Mesendoderm (in vitro differentiated cells): Measurements from ENCODE around the gene GOLGA1.
A peak's percentile ranks its signal among the peaks of the same experiment; 100 is the strongest.

Experiments
- DNase-seq: peaks from one replicate; pipeline ENCODE4 v3.0.0; 2013
- H2AK5ac ChIP-seq: 2 replicates; pipeline ENCODE4 v1.6.1; 2013; ENCODE audit warnings: low read length, inconsistent platforms
- H2BK120ac ChIP-seq: 2 replicates; pipeline ENCODE4 v1.6.1; 2013; ENCODE audit warnings: low read depth, mild to moderate bottlenecking, low read length, moderate library complexity, mixed read lengths
- H2BK15ac ChIP-seq: replicated peaks from 2 replicates; pipeline ENCODE4 v1.6.1; 2013; ENCODE audit warnings: low read depth, mild to moderate bottlenecking, moderate library complexity
- H2BK5ac ChIP-seq: 2 replicates; pipeline ENCODE4 v1.6.1; 2013; ENCODE audit warnings: low read length, inconsistent platforms
- H3K18ac ChIP-seq: 2 replicates; pipeline ENCODE4 v1.6.1; 2013; ENCODE audit warnings: mild to moderate bottlenecking, low read length, mixed read lengths
- H3K23ac ChIP-seq: one replicate; pipeline ENCODE4 v1.6.1; 2013; ENCODE audit warnings: low read length
- H3K27ac ChIP-seq: 2 replicates; pipeline ENCODE4 v1.5.1; 2013; ENCODE audit warnings: low read depth, mild to moderate bottlenecking, inconsistent platforms, low read length, moderate library complexity
- H3K27me3 ChIP-seq: 2 replicates; pipeline ENCODE4 v1.6.1; 2013; ENCODE audit warnings: low read length, control low read depth, mild to moderate bottlenecking, inconsistent platforms; ENCODE audit not compliant: insufficient read depth, poor library complexity
- H3K36me3 ChIP-seq: 2 replicates; pipeline ENCODE4 v1.6.1; 2013; ENCODE audit warnings: low read length, inconsistent platforms; ENCODE audit not compliant: control insufficient read depth, insufficient read depth
- H3K4ac ChIP-seq: one replicate; pipeline ENCODE4 v1.6.1; 2013; ENCODE audit warnings: low read depth, mild to moderate bottlenecking, low read length, moderate library complexity
- H3K4me1 ChIP-seq: 2 replicates; pipeline ENCODE4 v1.6.1; 2013; ENCODE audit warnings: low read depth, low read length, inconsistent platforms; ENCODE audit not compliant: control insufficient read depth
- H3K4me2 ChIP-seq: 2 replicates; pipeline ENCODE4 v1.6.1; 2013; ENCODE audit warnings: low read length
- H3K4me3 ChIP-seq: 2 replicates; pipeline ENCODE4 v1.5.1; 2013; ENCODE audit warnings: mild to moderate bottlenecking, low read length
- H3K56ac ChIP-seq: one replicate; pipeline ENCODE4 v1.6.1; 2013; ENCODE audit warnings: low read length
- H3K79me1 ChIP-seq: 2 replicates; pipeline ENCODE4 v1.6.1; 2013; ENCODE audit warnings: low read length, inconsistent platforms
- H3K79me2 ChIP-seq: 2 replicates; pipeline ENCODE4 v1.6.1; 2013; ENCODE audit warnings: mild to moderate bottlenecking, low read length; ENCODE audit not compliant: control insufficient read depth, insufficient read depth
- H3K9ac ChIP-seq: 2 replicates; pipeline ENCODE4 v1.6.1; 2013; ENCODE audit warnings: low read length, inconsistent platforms
- H4K5ac ChIP-seq: one replicate; pipeline ENCODE4 v1.6.1; 2013; ENCODE audit warnings: low read length
- H4K8ac ChIP-seq: one replicate; pipeline ENCODE4 v1.6.1; 2013; ENCODE audit warnings: low read depth, mild to moderate bottlenecking, control low read depth, low read length, moderate library complexity
- WGBS: extraction: QIAGEN DNeasy Blood & Tissue Kit; methylation state at CpG from one replicate; pipeline ENCODE4 v1.1.7; 2013; ENCODE audit warnings: low lambda C conversion rate, missing lambda C conversion rate; ENCODE audit not compliant: insufficient coverage; ENCODE audit errors: extremely low coverage; 5-methylcytosine and 5-hydroxymethylcytosine counted together

The GOLGA1 gene

GRCh38 chr9:124859803-124860581 is 80.9 kb downstream of the GOLGA1 start:
- peaks cover 32% of the 10 kb centered on the region for H3K36me3 ChIP-seq

GRCh38 chr9:124858330-124859046 is 82.4 kb downstream of the GOLGA1 start:
- Histone ChIP-seq H4K8ac (no peak overlapping the region), H4K5ac (no peak overlapping the region), H3K4ac (no peak overlapping the region), H3K79me2 (peaks cover 34% of the 10 kb centered on the region), H3K79me1 (peaks cover 18% of the 10 kb centered on the region), H2AK5ac (no peak overlapping the region), H3K56ac (peak overlapping the region; percentile 50), H3K23ac (no peak overlapping the region), H3K4me1 (peaks cover 4% of the 10 kb centered on the region), H3K18ac (no peak overlapping the region), H2BK120ac (no peak overlapping the region), H3K36me3 (peaks cover 32% of the 10 kb centered on the region), H3K9ac (no peak overlapping the region), H3K4me3 (no peak overlapping the region), H3K4me2 (no peak overlapping the region), H2BK15ac (no peak overlapping the region), H2BK5ac (no peak overlapping the region), H3K27ac (no peak overlapping the region), H3K27me3 (no peaks in the 10 kb centered on the region)
- DNase-seq: no peak
- WGBS: no CpG with 5 or more reads among the region's 9 CpGs

More at GRCh38 chr9:124859803-124860581, 80.9 kb downstream of the GOLGA1 start:
- peaks cover 18% of the 10 kb centered on the region for H3K79me1 ChIP-seq
- no peak overlapping the region for H4K5ac ChIP-seq
- no peak overlapping the region for H2BK5ac ChIP-seq
- peak overlapping the region; percentile 99 for H3K4me2 ChIP-seq
- no peak overlapping the region for H3K27ac ChIP-seq
- H2AK5ac ChIP-seq: no peak overlapping the region
- WGBS: no CpG with 5 or more reads among the region's 10 CpGs
- no peak overlapping the region for H4K8ac ChIP-seq
- peak overlapping the region; percentile 98 for H3K9ac ChIP-seq
- no peak overlapping the region for H2BK15ac ChIP-seq
- H3K79me2 ChIP-seq: peaks cover 34% of the 10 kb centered on the region
- H3K23ac ChIP-seq: peak overlapping the region; percentile 35
- H3K27me3 ChIP-seq: no peaks in the 10 kb centered on the region
- H3K4ac ChIP-seq: no peak overlapping the region
- no peak for DNase-seq
- peak overlapping the region; percentile 98 for H3K56ac ChIP-seq
- H3K18ac ChIP-seq: no peak overlapping the region
- no peak overlapping the region for H2BK120ac ChIP-seq
- peaks cover 4% of the 10 kb centered on the region for H3K4me1 ChIP-seq
- H3K4me3 ChIP-seq: peak overlapping the region; percentile 95

GRCh38 chr9:124857533-124858162 is 83.2 kb downstream of the GOLGA1 start:
- Histone ChIP-seq H3K79me2 (peaks cover 34% of the 10 kb centered on the region), H3K56ac (no peak overlapping the region), H2AK5ac (no peak overlapping the region), H2BK5ac (no peak overlapping the region), H3K4me1 (peaks cover 4% of the 10 kb centered on the region), H3K36me3 (peaks cover 32% of the 10 kb centered on the region), H3K4me3 (no peak overlapping the region), H3K4ac (no peak overlapping the region), H4K5ac (no peak overlapping the region), H3K18ac (no peak overlapping the region), H4K8ac (no peak overlapping the region), H3K27me3 (no peaks in the 10 kb centered on the region), H3K79me1 (peaks cover 18% of the 10 kb centered on the region), H3K27ac (no peak overlapping the region), H2BK15ac (no peak overlapping the region), H3K23ac (no peak overlapping the region), H2BK120ac (no peak overlapping the region), H3K4me2 (no peak overlapping the region), H3K9ac (no peak overlapping the region)
- WGBS: no CpG with 5 or more reads among the region's 24 CpGs
- no peak for DNase-seq

- DNase-seq: peak; percentile 84
- Histone ChIP-seq H3K18ac (no peak overlapping the region), H2BK5ac (no peak overlapping the region), H3K36me3 (peaks cover 32% of the 10 kb centered on the region), H2AK5ac (no peak overlapping the region), H3K79me2 (peaks cover 29% of the 10 kb centered on the region), H3K9ac (no peak overlapping the region), H3K23ac (no peak overlapping the region), H4K5ac (no peak overlapping the region), H4K8ac (no peak overlapping the region), H3K4me2 (no peak overlapping the region), H2BK120ac (no peak overlapping the region), H3K4me3 (no peak overlapping the region), H3K27me3 (no peaks in the 10 kb centered on the region), H3K4me1 (peaks cover 4% of the 10 kb centered on the region), H3K56ac (no peak overlapping the region), H3K27ac (no peak overlapping the region), H3K4ac (no peak overlapping the region), H2BK15ac (no peak overlapping the region), H3K79me1 (peaks cover 18% of the 10 kb centered on the region)
- no CpG with 5 or more reads among the region's 16 CpGs for WGBS
Measured at GRCh38 chr9:124855944-124856765, 84.7 kb downstream of the GOLGA1 start.

- Histone ChIP-seq H3K4ac (no peak overlapping the region), H3K4me1 (peaks cover 4% of the 10 kb centered on the region), H3K56ac (no peak overlapping the region), H3K23ac (no peak overlapping the region), H3K27ac (no peak overlapping the region), H3K18ac (no peak overlapping the region), H2AK5ac (no peak overlapping the region), H3K4me2 (no peak overlapping the region), H3K27me3 (no peaks in the 10 kb centered on the region), H3K79me1 (peaks cover 18% of the 10 kb centered on the region), H3K4me3 (no peak overlapping the region), H3K79me2 (peaks cover 23% of the 10 kb centered on the region), H3K36me3 (peaks cover 30% of the 10 kb centered on the region), H3K9ac (no peak overlapping the region), H4K8ac (no peak overlapping the region), H4K5ac (no peak overlapping the region), H2BK120ac (no peak overlapping the region), H2BK5ac (no peak overlapping the region), H2BK15ac (no peak overlapping the region)
- DNase-seq: no peak
- WGBS: no CpG with 5 or more reads among the region's 18 CpGs
Measured at GRCh38 chr9:124855566-124855943, 85.3 kb downstream of the GOLGA1 start.
